Measurements from ENCODE around the gene MTCH1. TPM values are rescaled to one million over a fixed set of nuclear protein-coding genes. Genes with fewer than 3 reads are reported as not detected.

The MTCH1 gene
- total and polyA plus RNA-seq, 10 donors, result 87.3 to 191 (median 158) TPM

DNA sequence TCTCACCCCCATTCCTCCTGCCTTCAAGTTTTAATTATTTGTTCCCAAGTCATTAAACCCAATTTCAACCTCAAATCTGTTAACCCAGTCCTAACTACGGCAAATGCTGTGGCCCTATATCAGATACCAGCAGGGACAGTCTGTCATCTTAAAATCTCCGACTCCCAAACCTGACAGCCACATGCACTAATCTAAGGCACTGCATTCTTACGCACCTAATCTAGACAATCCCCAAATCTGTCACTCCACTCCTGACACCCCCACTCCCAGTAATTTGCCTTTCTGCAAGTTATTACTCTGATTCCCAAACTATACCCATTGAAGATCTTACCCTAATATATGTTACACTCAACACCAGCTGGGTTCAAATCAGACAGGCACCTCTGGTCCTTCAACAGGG, 2.5 kb downstream of the MTCH1 start:
- Histone ChIP-seq H3K4me3 (peak overlapping the region in 2 of 8 donors; percentile 98), H3K27ac (peak overlapping the region in 2 of 8 donors; percentile 5 to 96), H3K4me1 (peaks cover 35 to 84% (median 71%) of the 10 kb centered on the region in 6 donors), H3K27me3 (replicated peaks in 1 of 7) (no peaks in the 10 kb centered on the region), H3K9me3 (no peaks in the 10 kb centered on the region), H3K36me3 (peaks cover 0 to 43% (median 14%) of the 10 kb centered on the region in 6 donors)
- 91 to 95% (median 94%) methylated on average over 3 of the region's 3 CpGs for WGBS, 5 donors
- intact Hi-C loops (cut with DNase I; ENCODE audit: low total_unique reads), result no loop called here
- TF ChIP-seq POLR2AphosphoS5 (IDR thresholded peaks at IDR 0.05) (no peak), POLR2A (IDR thresholded peaks at IDR 0.05) (no peak), CTCF (IDR thresholded peaks at IDR 0.05 in 8 of 11, conservative IDR thresholded peaks at IDR 0.05 in 3 of 11) (no peak)
- no peak for DNase-seq

GRCh38 chr6:36980876-36981619, 4.9 kb downstream of the MTCH1 start:
- 80 to 89% (median 83%) methylated on average over 13 to 14 of the region's 14 CpGs for WGBS, 5 donors
- H3K4me3 ChIP-seq, result no peak overlapping the region
- no peak for TF ChIP-seq POLR2A (IDR thresholded peaks at IDR 0.05)
- TF ChIP-seq POLR2AphosphoS5 (IDR thresholded peaks at IDR 0.05), result no peak
- TF ChIP-seq CTCF (IDR thresholded peaks at IDR 0.05 in 8 of 11, conservative IDR thresholded peaks at IDR 0.05 in 3 of 11), result no peak
- intact Hi-C loops (cut with DNase I; ENCODE audit: low total_unique reads), result no loop called here
- H3K36me3 ChIP-seq, result peaks cover 4 to 68% (median 38%) of the 10 kb centered on the region in 6 donors
- H3K27me3 ChIP-seq (replicated peaks in 1 of 7), result no peaks in the 10 kb centered on the region
- no peak overlapping the region for H3K27ac ChIP-seq
- H3K4me1 ChIP-seq, result peaks cover 27 to 69% (median 60%) of the 10 kb centered on the region in 6 donors
- no peak for DNase-seq
- H3K9me3 ChIP-seq, result no peaks in the 10 kb centered on the region

GRCh38 chr6:36980129-36980528, 5.9 kb downstream of the MTCH1 start:
- Histone ChIP-seq H3K27ac (no peak overlapping the region), H3K36me3 (peaks cover 7 to 77% (median 48%) of the 10 kb centered on the region in 6 donors), H3K4me3 (no peak overlapping the region), H3K27me3 (replicated peaks in 1 of 7) (no peaks in the 10 kb centered on the region), H3K9me3 (no peaks in the 10 kb centered on the region), H3K4me1 (peaks cover 27 to 64% (median 58%) of the 10 kb centered on the region in 6 donors)
- intact Hi-C loops (cut with DNase I; ENCODE audit: low total_unique reads), result no loop called here
- WGBS, 5 donors, result 80 to 89% (median 84%) methylated on average over 6 of the region's 6 CpGs
- DNase-seq, result no peak
- TF ChIP-seq POLR2AphosphoS5 (IDR thresholded peaks at IDR 0.05) (no peak), CTCF (IDR thresholded peaks at IDR 0.05 in 8 of 11, conservative IDR thresholded peaks at IDR 0.05 in 3 of 11) (no peak), POLR2A (IDR thresholded peaks at IDR 0.05) (no peak)

- peaks cover 23 to 56% (median 51%) of the 10 kb centered on the region in 6 donors for H3K4me1 ChIP-seq
- intact Hi-C loops (cut with DNase I; ENCODE audit: low total_unique reads), result no loop called here
- no peak for DNase-seq
- peaks cover 7 to 85% (median 55%) of the 10 kb centered on the region in 6 donors for H3K36me3 ChIP-seq
- no peaks in the 10 kb centered on the region for H3K9me3 ChIP-seq
- no peak overlapping the region for H3K4me3 ChIP-seq
- no peaks in the 10 kb centered on the region for H3K27me3 ChIP-seq (replicated peaks in 1 of 7)
- 38 to 60% (median 59%) methylated on average over 4 of the region's 4 CpGs for WGBS, 5 donors
- TF ChIP-seq CTCF (IDR thresholded peaks at IDR 0.05 in 8 of 11, conservative IDR thresholded peaks at IDR 0.05 in 3 of 11) (peak in 7 of 11 experiments; percentile 16 to 49 (median 23)), POLR2AphosphoS5 (IDR thresholded peaks at IDR 0.05) (no peak), POLR2A (IDR thresholded peaks at IDR 0.05) (no peak)
- no peak overlapping the region for H3K27ac ChIP-seq
Observed at GRCh38 chr6:36979347-36979742, 6.7 kb downstream of the MTCH1 start.
